Subcutaneous adipose tissue (tissue), 4 donors: Measurements from ENCODE around the gene CATSPERZ. TPM values are rescaled to one million over a fixed set of nuclear protein-coding genes. Genes with fewer than 3 reads are reported as not detected.

Source experiments
- CTCF ChIP-seq: fragments of 450-650 bp; IDR thresholded peaks from one replicate; pipeline ENCODE4 v1.5.1; 2016; ENCODE audit warnings: low read depth, mild to moderate bottlenecking, control low read depth, antibody characterized with exemption, moderate library complexity
- total RNA-seq, 4 donors: library from RNA; depleted of rRNA; stranded (reverse); fragments of >200 nt; gene quantifications; one replicate each; pipeline ENCODE4 v1.1.0, GENCODE V29; 2016

CATSPERZ gene
- total RNA-seq, 4 donors from 2014 or later = not detected

- no peak for TF ChIP-seq CTCF
Observed at GRCh38 chr11:64304032-64304315, 3.8 kb downstream of the CATSPERZ start.

- TF ChIP-seq CTCF = no peak
Observed at GRCh38 chr11:64304316-64305072, 4.3 kb downstream of the CATSPERZ start.

GRCh38 chr11:64305075-64305690 lies 5.0 kb downstream of the CATSPERZ start, which contains the start of gene ESRRA:
ESRRA (plus strand) TSS chr11:64305524; CDS start chr11:64307180, 1,656 bp downstream.
- no peak for TF ChIP-seq CTCF

GRCh38 chr11:64305691-64306562 lies 5.8 kb downstream of the CATSPERZ start:
- no peak for TF ChIP-seq CTCF

GRCh38 chr11:64306563-64306875 lies 6.4 kb downstream of the CATSPERZ start:
- no peak for TF ChIP-seq CTCF

GRCh38 chr11:64306876-64307622 lies 6.9 kb downstream of the CATSPERZ start:
- no peak for TF ChIP-seq CTCF
